ENCODE results near the gene BZW2. TPM values are rescaled to one million over a fixed set of nuclear protein-coding genes. Genes with fewer than 3 reads are reported as not detected.

BZW2 gene
- total and polyA plus RNA-seq, 8 donors: 25.5 to 110 (median 67.3) TPM

DNA sequence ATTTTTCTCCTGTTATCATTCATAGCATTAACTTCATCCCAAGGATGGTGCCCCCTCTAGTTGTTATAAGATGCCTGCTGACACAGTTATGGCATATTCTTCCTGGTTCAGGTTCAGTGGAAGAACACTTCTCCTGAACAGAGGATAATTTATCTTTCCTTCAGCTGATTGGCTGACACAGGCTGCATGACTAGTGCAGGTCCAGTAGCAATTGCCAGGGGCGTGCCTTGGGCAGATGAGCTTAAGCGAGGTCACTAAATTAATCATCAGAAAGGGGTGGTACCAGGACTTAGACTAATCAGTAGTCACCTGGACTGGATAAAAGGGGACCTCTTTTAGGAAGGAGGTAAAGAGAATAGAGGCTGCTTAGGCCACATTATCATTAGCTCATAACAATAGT is 42.3 kb downstream of the BZW2 start:
- H3K27ac ChIP-seq: no peak overlapping the region
- H3K36me3 ChIP-seq: peaks cover 12 to 75% (median 61%) of the 10 kb centered on the region in 4 donors
- H3K27me3 ChIP-seq: no peaks in the 10 kb centered on the region
- no peak for DNase-seq
- TF ChIP-seq, protein P1, sequence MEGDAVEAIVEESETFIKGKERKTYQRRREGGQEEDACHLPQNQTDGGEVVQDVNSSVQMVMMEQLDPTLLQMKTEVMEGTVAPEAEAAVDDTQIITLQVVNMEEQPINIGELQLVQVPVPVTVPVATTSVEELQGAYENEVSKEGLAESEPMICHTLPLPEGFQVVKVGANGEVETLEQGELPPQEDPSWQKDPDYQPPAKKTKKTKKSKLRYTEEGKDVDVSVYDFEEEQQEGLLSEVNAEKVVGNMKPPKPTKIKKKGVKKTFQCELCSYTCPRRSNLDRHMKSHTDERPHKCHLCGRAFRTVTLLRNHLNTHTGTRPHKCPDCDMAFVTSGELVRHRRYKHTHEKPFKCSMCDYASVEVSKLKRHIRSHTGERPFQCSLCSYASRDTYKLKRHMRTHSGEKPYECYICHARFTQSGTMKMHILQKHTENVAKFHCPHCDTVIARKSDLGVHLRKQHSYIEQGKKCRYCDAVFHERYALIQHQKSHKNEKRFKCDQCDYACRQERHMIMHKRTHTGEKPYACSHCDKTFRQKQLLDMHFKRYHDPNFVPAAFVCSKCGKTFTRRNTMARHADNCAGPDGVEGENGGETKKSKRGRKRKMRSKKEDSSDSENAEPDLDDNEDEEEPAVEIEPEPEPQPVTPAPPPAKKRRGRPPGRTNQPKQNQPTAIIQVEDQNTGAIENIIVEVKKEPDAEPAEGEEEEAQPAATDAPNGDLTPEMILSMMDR (IDR thresholded peaks at IDR 0.05): no peak
- TF ChIP-seq POLR2AphosphoS5 (IDR thresholded peaks at IDR 0.05): no peak
- no peak for TF ChIP-seq EP300 (IDR thresholded peaks at IDR 0.05)
- no peak for TF ChIP-seq POLR2A (IDR thresholded peaks at IDR 0.05)
- no peak overlapping the region for H3K4me3 ChIP-seq
- 84 to 98% (median 95%) methylated on average over 2 of the region's 2 CpGs for WGBS, 5 donors
- no peaks in the 10 kb centered on the region for H3K9me3 ChIP-seq
- H3K4me1 ChIP-seq: peaks cover 0 to 4% (median 0%) of the 10 kb centered on the region in 4 donors
- intact Hi-C loops (cut with DNase I; ENCODE audit: low total_unique reads): no loop called here

DNA sequence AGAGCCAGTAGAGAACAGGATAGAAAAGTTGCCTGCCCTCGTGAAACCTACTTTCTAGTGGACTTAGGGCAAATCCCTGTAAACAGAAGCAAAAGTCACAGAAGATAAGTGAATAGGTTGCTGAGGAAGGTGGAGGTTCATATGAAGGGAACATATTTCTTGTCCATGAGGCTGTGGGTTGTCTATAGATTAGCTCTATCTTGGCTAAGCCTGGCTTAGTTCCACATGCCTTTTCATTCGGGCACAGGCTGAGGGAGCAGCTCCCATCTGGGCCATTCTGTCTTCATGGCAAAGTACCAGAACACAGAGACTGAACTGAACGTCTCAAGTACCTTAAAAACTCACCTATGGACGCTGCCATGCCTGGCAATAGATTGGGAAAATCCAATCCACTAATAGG is 45.3 kb downstream of the BZW2 start:
- no peak for DNase-seq
- H3K4me1 ChIP-seq: peaks cover 0 to 4% (median 0%) of the 10 kb centered on the region in 4 donors
- no peaks in the 10 kb centered on the region for H3K9me3 ChIP-seq
- H3K27me3 ChIP-seq: no peaks in the 10 kb centered on the region
- 48 to 76% (median 59%) methylated on average over 4 of the region's 4 CpGs for WGBS, 5 donors
- no peak overlapping the region for H3K27ac ChIP-seq
- intact Hi-C loops (cut with DNase I; ENCODE audit: low total_unique reads): no loop called here
- no peak for TF ChIP-seq POLR2A (IDR thresholded peaks at IDR 0.05)
- TF ChIP-seq, protein P1 (IDR thresholded peaks at IDR 0.05): no peak
- no peak for TF ChIP-seq POLR2AphosphoS5 (IDR thresholded peaks at IDR 0.05)
- no peak for TF ChIP-seq EP300 (IDR thresholded peaks at IDR 0.05)
- peaks cover 17 to 85% (median 67%) of the 10 kb centered on the region in 4 donors for H3K36me3 ChIP-seq
- no peak overlapping the region for H3K4me3 ChIP-seq

DNA sequence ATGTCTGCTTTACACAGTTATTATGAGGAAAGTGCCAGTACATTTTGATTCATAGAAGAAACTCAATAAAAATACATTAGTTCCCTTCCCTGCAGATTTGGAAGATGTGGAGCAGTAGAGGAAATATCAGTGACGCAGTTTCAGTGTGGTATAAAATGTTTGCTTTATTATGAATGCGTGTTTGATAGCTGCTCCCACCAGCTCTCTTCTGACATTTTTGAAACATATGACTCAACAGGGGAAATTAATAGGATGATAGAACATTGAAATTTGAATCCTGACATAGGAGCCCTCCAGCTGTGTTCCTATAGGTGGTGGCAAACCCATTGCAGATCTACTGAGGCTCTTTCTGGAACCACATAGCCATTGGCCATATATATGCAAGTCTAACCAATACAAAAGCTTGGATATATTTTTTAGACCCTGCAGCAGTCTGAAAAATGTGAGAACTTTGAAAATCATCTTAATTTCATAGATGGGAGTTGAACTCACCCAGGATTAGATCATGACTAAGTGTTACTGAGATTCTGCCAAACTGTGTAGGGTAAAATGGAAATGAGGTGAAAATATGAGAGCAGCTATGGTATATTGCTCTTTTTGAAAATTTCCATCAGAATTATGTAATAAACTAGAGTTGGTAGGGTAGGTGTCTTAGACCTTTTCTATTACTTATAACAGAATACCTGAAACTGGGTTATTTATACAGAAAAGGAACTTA is 47.8 kb downstream of the BZW2 start:
- 88 to 94% (median 92%) methylated on average over 2 of the region's 2 CpGs for WGBS, 5 donors
- TF ChIP-seq POLR2AphosphoS5 (IDR thresholded peaks at IDR 0.05) (no peak), EP300 (IDR thresholded peaks at IDR 0.05) (no peak), POLR2A (IDR thresholded peaks at IDR 0.05) (no peak)
- TF ChIP-seq, protein P1 (IDR thresholded peaks at IDR 0.05): no peak
- no peak for DNase-seq

DNA sequence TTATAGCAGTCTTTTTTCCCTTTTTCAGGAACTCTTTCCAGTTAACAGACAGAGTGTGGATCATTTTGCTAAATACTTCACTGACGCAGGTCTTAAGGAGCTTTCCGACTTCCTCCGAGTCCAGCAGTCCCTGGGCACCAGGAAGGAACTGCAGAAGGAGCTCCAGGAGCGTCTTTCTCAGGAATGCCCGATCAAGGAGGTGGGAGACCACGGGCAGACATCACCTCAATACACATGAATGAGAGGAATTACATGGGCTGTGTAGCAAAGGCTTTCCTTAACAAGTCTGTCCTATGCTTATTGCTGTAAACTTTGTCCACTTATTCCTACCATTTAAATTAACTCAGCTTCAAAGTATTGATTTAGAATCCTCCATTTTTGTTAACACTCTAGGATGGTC is 48.8 kb downstream of the BZW2 start:
- Histone ChIP-seq H3K27ac (no peak overlapping the region), H3K9me3 (no peaks in the 10 kb centered on the region), H3K4me3 (no peak overlapping the region), H3K27me3 (no peaks in the 10 kb centered on the region), H3K36me3 (peaks cover 31 to 94% (median 91%) of the 10 kb centered on the region in 4 donors), H3K4me1 (peaks cover 0 to 4% (median 0%) of the 10 kb centered on the region in 4 donors)
- intact Hi-C loops (cut with DNase I; ENCODE audit: low total_unique reads): no loop called here
- TF ChIP-seq POLR2AphosphoS5 (IDR thresholded peaks at IDR 0.05) (no peak), POLR2A (IDR thresholded peaks at IDR 0.05) (no peak), EP300 (IDR thresholded peaks at IDR 0.05) (no peak)
- TF ChIP-seq, protein P1 (IDR thresholded peaks at IDR 0.05): no peak
- no peak for DNase-seq
- 74 to 87% (median 84%) methylated on average over 6 of the region's 6 CpGs for WGBS, 5 donors

More for the DNA sequence above, 47.8 kb downstream of the BZW2 start:
- Histone ChIP-seq H3K36me3 (peaks cover 31 to 94% (median 88%) of the 10 kb centered on the region in 4 donors), H3K9me3 (no peaks in the 10 kb centered on the region), H3K4me1 (peaks cover 0 to 4% (median 0%) of the 10 kb centered on the region in 4 donors), H3K4me3 (no peak overlapping the region), H3K27me3 (no peaks in the 10 kb centered on the region), H3K27ac (no peak overlapping the region)
- intact Hi-C loops (cut with DNase I; ENCODE audit: low total_unique reads): no loop called here

Measured in stomach (tissue), 9 donors.